HepG2 (cell line): ENCODE data around the gene ACER3.

Experiments used
- CEBPG ChIP-seq: IDR thresholded peaks from 2 replicates; pipeline ENCODE4 v1.6.1; 2016
- MAX ChIP-seq: IDR thresholded peaks from 2 replicates; pipeline ENCODE4 v1.6.1; 2012; ENCODE audit warnings: inconsistent platforms
- POLR2A ChIP-seq, 2 experiments: IDR thresholded peaks; 2 replicates each; pipeline ENCODE4 v1.6.1; 2011; ENCODE audit warnings: low read depth in 2 of 2, low read length in 2 of 2, mild to moderate bottlenecking in 1 of 2, moderate library complexity in 1 of 2; ENCODE audit not compliant: insufficient read depth in 1 of 2
- POLR2AphosphoS5 ChIP-seq: IDR thresholded peaks from 2 replicates; pipeline ENCODE4 v1.6.1; 2012; ENCODE audit warnings: low read depth, low read length
- SP1 ChIP-seq, 2 experiments: fragments of 450-650 bp in 1 of 2; sonication (generic) in 1 of 2; formaldehyde crosslinking in 1 of 2; IDR thresholded peaks; 2 replicates each; pipeline versions ENCODE4 v1.4.0 to v1.6.1; 2016 to 2020; ENCODE audit warnings: missing genetic modification reagents in 1 of 2
- TCF7L2 ChIP-seq: IDR thresholded peaks from 2 replicates; pipeline ENCODE4 v1.6.1; 2011; ENCODE audit warnings: mild to moderate bottlenecking, low read depth, low read length, moderate library complexity
- ZNF143 ChIP-seq: sonication (generic); formaldehyde crosslinking; IDR thresholded peaks from 2 replicates; pipeline ENCODE4 v1.4.0; 2020; ENCODE audit warnings: missing genetic modification reagents
- ZNF629 ChIP-seq: sonication (generic); formaldehyde crosslinking; conservative IDR thresholded peaks from 2 replicates; pipeline ENCODE4 v1.5.0; 2020; ENCODE audit warnings: missing genetic modification reagents

- TF ChIP-seq ZNF629 (CRISPR knock-in tag) (no peak), POLR2A (IDR thresholded peaks at IDR 0.05; ENCODE audit: insufficient read depth in 1 of 2, low read depth in 2 of 2, low read length in 2 of 2) (no peak), POLR2AphosphoS5 (no peak), ZNF143 (CRISPR knock-in tag) (no peak), TCF7L2 (no peak), MAX (no peak), CEBPG (CRISPR knock-in tag) (no peak), SP1 (IDR thresholded peaks at IDR 0.05) (no peak), SP1 (CRISPR knock-in tag; IDR thresholded peaks at IDR 0.05) (no peak)
These were observed 58.7 kb downstream of the ACER3 start for GRCh38 chr11:76919467-76919866.
